Measurements from ENCODE around the gene ESRRG.

The ESRRG gene

GRCh38 chr1:216750031-216750627 is 26.9 kb upstream of the ESRRG start:
- ATAC-seq = peak; percentile 99

GRCh38 chr1:216749232-216749631 is 26.0 kb upstream of the ESRRG start:
- TF ChIP-seq RARB (CRISPR knock-in tag; IDR thresholded peaks at IDR 0.05) (no peak), SNAI2 (CRISPR knock-in tag; IDR thresholded peaks at IDR 0.05) (no peak), ZNF565 (CRISPR knock-in tag; conservative IDR thresholded peaks at IDR 0.05; ENCODE audit: low read depth) (no peak), TCF4 (CRISPR knock-in tag; IDR thresholded peaks at IDR 0.05; ENCODE audit: borderline replicate concordance) (no peak), CSDC2 (CRISPR knock-in tag; IDR thresholded peaks at IDR 0.05) (no peak), ZFP30 (CRISPR knock-in tag; IDR thresholded peaks at IDR 0.05) (no peak), GLIS3 (CRISPR knock-in tag; IDR thresholded peaks at IDR 0.05) (no peak), OSR1 (CRISPR knock-in tag; IDR thresholded peaks at IDR 0.05) (no peak), CREB5 (CRISPR knock-in tag; IDR thresholded peaks at IDR 0.05; ENCODE audit: low read depth) (no peak), ZNF70 (CRISPR knock-in tag; IDR thresholded peaks at IDR 0.05) (no peak), ESRRG (CRISPR knock-in tag; IDR thresholded peaks at IDR 0.05) (no peak), TOX (CRISPR knock-in tag; IDR thresholded peaks at IDR 0.05; ENCODE audit: borderline replicate concordance) (no peak), PPARA (CRISPR knock-in tag; IDR thresholded peaks at IDR 0.05; ENCODE audit: borderline replicate concordance) (no peak), BACH2 (CRISPR knock-in tag; IDR thresholded peaks at IDR 0.05; ENCODE audit: borderline replicate concordance) (no peak), ZC3H10 (CRISPR knock-in tag; IDR thresholded peaks at IDR 0.05) (no peak), ZNF8 (CRISPR knock-in tag; IDR thresholded peaks at IDR 0.05) (no peak)
- TF ChIP-seq, protein P1, sequence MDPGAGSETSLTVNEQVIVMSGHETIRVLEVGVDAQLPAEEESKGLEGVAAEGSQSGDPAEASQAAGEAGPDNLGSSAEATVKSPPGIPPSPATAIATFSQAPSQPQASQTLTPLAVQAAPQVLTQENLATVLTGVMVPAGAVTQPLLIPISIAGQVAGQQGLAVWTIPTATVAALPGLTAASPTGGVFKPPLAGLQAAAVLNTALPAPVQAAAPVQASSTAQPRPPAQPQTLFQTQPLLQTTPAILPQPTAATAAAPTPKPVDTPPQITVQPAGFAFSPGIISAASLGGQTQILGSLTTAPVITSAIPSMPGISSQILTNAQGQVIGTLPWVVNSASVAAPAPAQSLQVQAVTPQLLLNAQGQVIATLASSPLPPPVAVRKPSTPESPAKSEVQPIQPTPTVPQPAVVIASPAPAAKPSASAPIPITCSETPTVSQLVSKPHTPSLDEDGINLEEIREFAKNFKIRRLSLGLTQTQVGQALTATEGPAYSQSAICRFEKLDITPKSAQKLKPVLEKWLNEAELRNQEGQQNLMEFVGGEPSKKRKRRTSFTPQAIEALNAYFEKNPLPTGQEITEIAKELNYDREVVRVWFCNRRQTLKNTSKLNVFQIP (CRISPR knock-in tag; IDR thresholded peaks at IDR 0.05; ENCODE audit: borderline replicate concordance, low read depth) = no peak
- TF ChIP-seq, protein P2, sequence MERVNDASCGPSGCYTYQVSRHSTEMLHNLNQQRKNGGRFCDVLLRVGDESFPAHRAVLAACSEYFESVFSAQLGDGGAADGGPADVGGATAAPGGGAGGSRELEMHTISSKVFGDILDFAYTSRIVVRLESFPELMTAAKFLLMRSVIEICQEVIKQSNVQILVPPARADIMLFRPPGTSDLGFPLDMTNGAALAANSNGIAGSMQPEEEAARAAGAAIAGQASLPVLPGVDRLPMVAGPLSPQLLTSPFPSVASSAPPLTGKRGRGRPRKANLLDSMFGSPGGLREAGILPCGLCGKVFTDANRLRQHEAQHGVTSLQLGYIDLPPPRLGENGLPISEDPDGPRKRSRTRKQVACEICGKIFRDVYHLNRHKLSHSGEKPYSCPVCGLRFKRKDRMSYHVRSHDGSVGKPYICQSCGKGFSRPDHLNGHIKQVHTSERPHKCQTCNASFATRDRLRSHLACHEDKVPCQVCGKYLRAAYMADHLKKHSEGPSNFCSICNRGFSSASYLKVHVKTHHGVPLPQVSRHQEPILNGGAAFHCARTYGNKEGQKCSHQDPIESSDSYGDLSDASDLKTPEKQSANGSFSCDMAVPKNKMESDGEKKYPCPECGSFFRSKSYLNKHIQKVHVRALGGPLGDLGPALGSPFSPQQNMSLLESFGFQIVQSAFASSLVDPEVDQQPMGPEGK (CRISPR knock-in tag; IDR thresholded peaks at IDR 0.05; ENCODE audit: borderline replicate concordance) = no peak
- TF ChIP-seq, protein P3, sequence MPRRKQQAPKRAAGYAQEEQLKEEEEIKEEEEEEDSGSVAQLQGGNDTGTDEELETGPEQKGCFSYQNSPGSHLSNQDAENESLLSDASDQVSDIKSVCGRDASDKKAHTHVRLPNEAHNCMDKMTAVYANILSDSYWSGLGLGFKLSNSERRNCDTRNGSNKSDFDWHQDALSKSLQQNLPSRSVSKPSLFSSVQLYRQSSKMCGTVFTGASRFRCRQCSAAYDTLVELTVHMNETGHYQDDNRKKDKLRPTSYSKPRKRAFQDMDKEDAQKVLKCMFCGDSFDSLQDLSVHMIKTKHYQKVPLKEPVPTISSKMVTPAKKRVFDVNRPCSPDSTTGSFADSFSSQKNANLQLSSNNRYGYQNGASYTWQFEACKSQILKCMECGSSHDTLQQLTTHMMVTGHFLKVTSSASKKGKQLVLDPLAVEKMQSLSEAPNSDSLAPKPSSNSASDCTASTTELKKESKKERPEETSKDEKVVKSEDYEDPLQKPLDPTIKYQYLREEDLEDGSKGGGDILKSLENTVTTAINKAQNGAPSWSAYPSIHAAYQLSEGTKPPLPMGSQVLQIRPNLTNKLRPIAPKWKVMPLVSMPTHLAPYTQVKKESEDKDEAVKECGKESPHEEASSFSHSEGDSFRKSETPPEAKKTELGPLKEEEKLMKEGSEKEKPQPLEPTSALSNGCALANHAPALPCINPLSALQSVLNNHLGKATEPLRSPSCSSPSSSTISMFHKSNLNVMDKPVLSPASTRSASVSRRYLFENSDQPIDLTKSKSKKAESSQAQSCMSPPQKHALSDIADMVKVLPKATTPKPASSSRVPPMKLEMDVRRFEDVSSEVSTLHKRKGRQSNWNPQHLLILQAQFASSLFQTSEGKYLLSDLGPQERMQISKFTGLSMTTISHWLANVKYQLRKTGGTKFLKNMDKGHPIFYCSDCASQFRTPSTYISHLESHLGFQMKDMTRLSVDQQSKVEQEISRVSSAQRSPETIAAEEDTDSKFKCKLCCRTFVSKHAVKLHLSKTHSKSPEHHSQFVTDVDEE (CRISPR knock-in tag; IDR thresholded peaks at IDR 0.05) = no peak
- no peak for ATAC-seq

More at GRCh38 chr1:216750031-216750627, 26.9 kb upstream of the ESRRG start:
- TF ChIP-seq OSR1 (CRISPR knock-in tag; IDR thresholded peaks at IDR 0.05) (no peak), ZNF8 (CRISPR knock-in tag; IDR thresholded peaks at IDR 0.05) (no peak), ISL1 (CRISPR knock-in tag; IDR thresholded peaks at IDR 0.05) (no peak), CSDC2 (CRISPR knock-in tag; IDR thresholded peaks at IDR 0.05) (no peak), ZNF565 (CRISPR knock-in tag; conservative IDR thresholded peaks at IDR 0.05; ENCODE audit: low read depth) (no peak), TOX (CRISPR knock-in tag; IDR thresholded peaks at IDR 0.05; ENCODE audit: borderline replicate concordance) (no peak), ZFP3 (CRISPR knock-in tag; IDR thresholded peaks at IDR 0.05) (no peak), ZFP30 (CRISPR knock-in tag; IDR thresholded peaks at IDR 0.05) (no peak), RARB (CRISPR knock-in tag; IDR thresholded peaks at IDR 0.05) (no peak), PPARA (CRISPR knock-in tag; IDR thresholded peaks at IDR 0.05; ENCODE audit: borderline replicate concordance) (no peak), ZC3H10 (CRISPR knock-in tag; IDR thresholded peaks at IDR 0.05) (no peak), CREB5 (CRISPR knock-in tag; IDR thresholded peaks at IDR 0.05; ENCODE audit: low read depth) (no peak)
- TF ChIP-seq, protein P4, sequence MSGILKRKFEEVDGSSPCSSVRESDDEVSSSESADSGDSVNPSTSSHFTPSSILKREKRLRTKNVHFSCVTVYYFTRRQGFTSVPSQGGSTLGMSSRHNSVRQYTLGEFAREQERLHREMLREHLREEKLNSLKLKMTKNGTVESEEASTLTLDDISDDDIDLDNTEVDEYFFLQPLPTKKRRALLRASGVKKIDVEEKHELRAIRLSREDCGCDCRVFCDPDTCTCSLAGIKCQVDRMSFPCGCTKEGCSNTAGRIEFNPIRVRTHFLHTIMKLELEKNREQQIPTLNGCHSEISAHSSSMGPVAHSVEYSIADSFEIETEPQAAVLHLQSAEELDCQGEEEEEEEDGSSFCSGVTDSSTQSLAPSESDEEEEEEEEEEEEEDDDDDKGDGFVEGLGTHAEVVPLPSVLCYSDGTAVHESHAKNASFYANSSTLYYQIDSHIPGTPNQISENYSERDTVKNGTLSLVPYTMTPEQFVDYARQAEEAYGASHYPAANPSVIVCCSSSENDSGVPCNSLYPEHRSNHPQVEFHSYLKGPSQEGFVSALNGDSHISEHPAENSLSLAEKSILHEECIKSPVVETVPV (CRISPR knock-in tag; IDR thresholded peaks at IDR 0.05) = no peak

Data from SK-N-SH treated with all-trans-retinoic acid at 6 μM for 48 hours (cell line).